Brain microvascular endothelial cell (primary cell): ENCODE measurements around the gene ARID2.

Experiments used
- DNase-seq: peaks from one replicate; pipeline ENCODE4 v3.0.0-alpha.2; 2020
- H3K27ac ChIP-seq: fragments of 250-450 bp; sonication (Bioruptor Pico); 2 replicates; pipeline ENCODE4 v1.5.1; 2020; ENCODE audit warnings: mild to moderate bottlenecking, moderate library complexity
- H3K27me3 ChIP-seq: fragments of 250-450 bp; sonication (Bioruptor Pico); replicated peaks from 2 replicates; pipeline ENCODE4 v1.5.1; 2020; ENCODE audit warnings: mild to moderate bottlenecking
- H3K36me3 ChIP-seq: fragments of 250-450 bp; sonication (Bioruptor Pico); replicated peaks from 2 replicates; pipeline ENCODE4 v1.5.1; 2020; ENCODE audit warnings: mild to moderate bottlenecking
- H3K4me3 ChIP-seq: 2 replicates; pipeline ENCODE4 v1.5.1; 2011; ENCODE audit warnings: low read depth, mild to moderate bottlenecking, control low read depth, low read length, moderate library complexity
- in situ Hi-C: cut with HindIII; loops from 2 replicates; pipeline ENCODE4 v1.10.0; 2017; ENCODE audit warnings: low sequenced_read_pairs, low pct_ligation_motif_present
- TF ChIP-seq, protein P1 (sequence below): IDR thresholded peaks from 2 replicates; pipeline ENCODE4 v1.5.1; 2011; ENCODE audit warnings: low read depth, mild to moderate bottlenecking, moderate library complexity, low read length, control low read depth, inconsistent platforms; ENCODE audit errors: missing control alignments

The ARID2 gene

DNA sequence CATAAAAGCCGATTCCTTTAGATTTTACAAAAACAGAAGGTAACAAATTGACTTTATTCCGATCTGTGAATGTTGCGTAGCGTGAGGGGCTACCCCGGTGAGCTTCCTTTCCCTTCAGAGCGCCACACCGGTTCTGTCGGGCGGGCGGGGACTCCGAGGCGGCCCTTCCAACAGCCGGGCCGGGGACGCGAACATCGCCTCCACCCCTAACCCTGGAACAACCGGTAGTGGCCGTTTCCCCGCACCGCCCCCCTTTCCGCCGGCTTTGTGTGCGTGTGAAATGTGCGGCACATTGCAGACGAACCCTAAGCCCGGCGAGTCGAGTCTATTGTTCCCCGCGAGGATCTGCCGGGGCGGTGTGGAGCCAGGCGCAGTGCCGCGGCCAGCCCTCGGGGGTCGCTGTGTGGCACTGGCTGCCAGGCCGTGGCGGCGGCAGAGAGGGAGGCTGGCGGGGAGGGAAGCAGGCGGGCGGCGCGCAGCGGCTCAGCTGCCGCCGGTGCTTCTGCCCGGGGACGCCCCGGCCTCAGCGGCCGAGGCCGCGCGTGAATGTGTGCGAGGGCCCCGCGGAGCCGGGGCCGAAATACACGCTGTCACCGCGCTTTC lies 775 bp upstream of the ARID2 start:
- no peaks in the 10 kb centered on the region for H3K36me3 ChIP-seq

DNA sequence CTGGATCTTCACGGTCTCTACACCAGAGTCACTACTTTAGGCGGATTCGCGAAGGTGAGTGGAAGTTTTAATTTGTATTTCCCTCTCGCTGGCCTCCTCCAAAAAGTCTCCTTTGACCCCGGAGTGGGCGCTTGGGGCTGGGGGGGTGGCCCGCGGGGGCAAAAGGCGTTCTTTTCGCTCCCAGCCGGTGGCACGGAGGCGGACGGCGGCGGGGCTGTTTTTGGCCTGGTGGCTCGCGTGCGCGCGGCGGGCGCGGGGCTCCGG lies 510 bp downstream of the ARID2 start:
- Histone ChIP-seq H3K27me3 (no peaks in the 10 kb centered on the region), H3K36me3 (no peaks in the 10 kb centered on the region), H3K4me3 (peak overlapping the region; percentile 90), H3K27ac (peak overlapping the region; percentile 95)
- TF ChIP-seq, protein P1, sequence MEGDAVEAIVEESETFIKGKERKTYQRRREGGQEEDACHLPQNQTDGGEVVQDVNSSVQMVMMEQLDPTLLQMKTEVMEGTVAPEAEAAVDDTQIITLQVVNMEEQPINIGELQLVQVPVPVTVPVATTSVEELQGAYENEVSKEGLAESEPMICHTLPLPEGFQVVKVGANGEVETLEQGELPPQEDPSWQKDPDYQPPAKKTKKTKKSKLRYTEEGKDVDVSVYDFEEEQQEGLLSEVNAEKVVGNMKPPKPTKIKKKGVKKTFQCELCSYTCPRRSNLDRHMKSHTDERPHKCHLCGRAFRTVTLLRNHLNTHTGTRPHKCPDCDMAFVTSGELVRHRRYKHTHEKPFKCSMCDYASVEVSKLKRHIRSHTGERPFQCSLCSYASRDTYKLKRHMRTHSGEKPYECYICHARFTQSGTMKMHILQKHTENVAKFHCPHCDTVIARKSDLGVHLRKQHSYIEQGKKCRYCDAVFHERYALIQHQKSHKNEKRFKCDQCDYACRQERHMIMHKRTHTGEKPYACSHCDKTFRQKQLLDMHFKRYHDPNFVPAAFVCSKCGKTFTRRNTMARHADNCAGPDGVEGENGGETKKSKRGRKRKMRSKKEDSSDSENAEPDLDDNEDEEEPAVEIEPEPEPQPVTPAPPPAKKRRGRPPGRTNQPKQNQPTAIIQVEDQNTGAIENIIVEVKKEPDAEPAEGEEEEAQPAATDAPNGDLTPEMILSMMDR = no peak
- in situ Hi-C loops = no loop called here
- DNase-seq = no peak

More for the DNA sequence above, 775 bp upstream of the ARID2 start:
- peak; percentile 97 for DNase-seq
- TF ChIP-seq, protein P1 = peak; percentile 78
- peak overlapping the region; percentile 90 for H3K4me3 ChIP-seq
- peak overlapping the region; percentile 95 for H3K27ac ChIP-seq
- H3K27me3 ChIP-seq = no peaks in the 10 kb centered on the region
- in situ Hi-C loops = no loop called here

DNA sequence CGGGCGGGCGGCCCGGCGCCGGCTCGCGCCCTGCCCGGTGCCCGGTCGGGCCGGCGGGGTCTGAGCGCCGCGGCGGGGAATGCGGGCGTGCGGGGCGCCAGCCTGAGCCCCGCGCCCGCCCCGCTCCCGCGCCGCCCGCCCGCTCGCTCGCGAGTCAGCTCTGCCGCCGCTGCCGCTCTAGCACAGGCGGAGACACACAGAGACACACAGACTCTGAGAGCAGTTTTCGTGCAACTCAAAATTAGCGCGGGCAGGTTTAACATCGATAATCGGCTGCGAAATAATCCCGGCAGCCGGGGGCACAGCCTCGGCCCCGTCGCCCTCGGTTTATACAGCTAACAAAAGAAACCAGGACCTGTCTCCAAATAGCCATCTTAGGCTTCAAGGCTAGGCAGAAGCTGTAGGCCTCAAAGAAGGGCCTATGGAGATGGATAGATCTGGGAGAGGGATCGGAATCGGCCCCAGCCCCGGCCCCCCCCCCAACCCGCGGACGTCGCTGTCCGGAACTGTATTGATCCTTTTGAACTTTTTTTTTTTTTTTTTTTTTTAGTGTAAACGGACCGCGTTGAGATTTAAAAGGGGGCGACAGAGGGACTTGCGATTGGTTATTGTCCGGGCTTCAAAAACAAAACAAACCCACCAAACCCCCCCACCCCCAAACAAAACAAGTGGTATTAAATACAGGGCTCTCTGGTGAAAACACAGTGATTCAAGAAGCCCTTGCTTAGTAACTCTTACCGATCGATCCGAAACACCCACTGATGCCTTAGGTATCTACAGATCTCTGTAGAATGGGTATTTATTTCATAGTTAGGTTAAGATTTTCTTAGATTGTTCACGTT lies 1.1 kb downstream of the ARID2 start:
- in situ Hi-C loops = no loop called here
- TF ChIP-seq, protein P1 = no peak

DNA sequence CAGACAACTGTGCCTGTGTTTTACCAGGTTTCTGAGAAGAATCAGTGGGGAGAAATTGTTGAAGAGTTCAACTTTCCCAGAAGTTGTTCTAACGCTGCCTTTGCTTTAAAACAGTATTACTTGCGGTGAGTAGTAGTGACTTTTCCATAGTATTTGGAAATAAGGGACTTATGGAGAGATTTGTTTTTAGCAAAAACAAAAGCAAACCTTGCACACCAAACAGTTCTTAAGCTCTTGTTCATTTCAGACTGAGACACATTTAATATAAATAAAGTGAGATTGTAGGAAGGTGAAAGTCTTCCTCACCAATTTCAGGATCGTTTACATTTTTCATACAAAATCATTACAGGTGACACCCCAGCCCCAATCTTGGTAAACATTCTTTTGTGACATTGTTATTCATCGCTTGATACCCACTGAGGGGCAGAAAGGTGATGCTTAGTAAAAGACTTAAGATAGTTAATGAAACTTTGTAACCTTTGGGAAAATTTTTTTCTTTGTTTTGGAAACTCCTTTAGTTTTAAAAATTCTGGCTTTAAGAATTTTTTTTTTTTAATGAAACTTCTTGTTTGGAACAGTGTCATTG lies 1.8 kb downstream of the ARID2 start:
- Histone ChIP-seq H3K27ac (peak overlapping the region; percentile 57), H3K36me3 (no peaks in the 10 kb centered on the region), H3K4me3 (peak overlapping the region; percentile 90), H3K27me3 (no peaks in the 10 kb centered on the region)
- TF ChIP-seq, protein P1 = no peak
- in situ Hi-C loops = no loop called here
- no peak for DNase-seq

More for the DNA sequence above, 1.1 kb downstream of the ARID2 start:
- no peaks in the 10 kb centered on the region for H3K36me3 ChIP-seq
- peak overlapping the region; percentile 90 for H3K4me3 ChIP-seq
- H3K27ac ChIP-seq = peak overlapping the region; percentile 75
- no peaks in the 10 kb centered on the region for H3K27me3 ChIP-seq
- DNase-seq = peak; percentile 42

DNA sequence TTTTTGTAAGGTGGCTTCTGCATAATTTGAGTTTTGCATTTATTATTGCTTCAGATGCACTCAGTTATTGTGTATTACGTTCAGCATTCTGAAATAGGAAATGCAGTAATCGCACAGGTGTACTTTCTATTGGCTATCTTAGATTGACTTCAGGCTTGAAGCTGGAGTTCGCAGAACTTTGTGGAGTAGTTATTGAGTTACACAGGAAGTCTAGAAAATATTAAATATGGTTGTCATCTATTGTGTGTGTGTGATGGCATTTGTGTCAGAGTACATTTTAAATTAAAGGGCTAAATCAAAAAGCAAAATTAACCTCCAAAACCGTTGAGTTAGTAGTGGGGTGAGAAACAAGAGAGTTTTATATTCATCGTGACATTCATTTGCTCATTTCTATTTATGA lies 2.7 kb downstream of the ARID2 start:
- DNase-seq = no peak
- in situ Hi-C loops = no loop called here
- Histone ChIP-seq H3K36me3 (no peaks in the 10 kb centered on the region), H3K4me3 (no peak overlapping the region), H3K27ac (no peak overlapping the region), H3K27me3 (no peaks in the 10 kb centered on the region)
- TF ChIP-seq, protein P1 = no peak
